ENCODE data around the gene PLXNA4.

PLXNA4 gene

GRCh38 chr7:132249256-132249971, 326.9 kb downstream of the PLXNA4 start:
- no peak for DNase-seq (ENCODE audit: low read depth in 2 of 2, low spot score in 1 of 2)

GRCh38 chr7:132248841-132249240, 327.4 kb downstream of the PLXNA4 start:
- DNase-seq (ENCODE audit: low read depth in 2 of 2, low spot score in 1 of 2): no peak

GRCh38 chr7:132247995-132248618, 328.2 kb downstream of the PLXNA4 start:
- DNase-seq (ENCODE audit: low read depth in 2 of 2, low spot score in 1 of 2): no peak

- no peak for DNase-seq (ENCODE audit: low read depth in 2 of 2, low spot score in 1 of 2)
These were observed 329.7 kb downstream of the PLXNA4 start for GRCh38 chr7:132246591-132246990.

- DNase-seq (ENCODE audit: low read depth in 2 of 2, low spot score in 1 of 2): no peak
These were observed 330.7 kb downstream of the PLXNA4 start for GRCh38 chr7:132245539-132245938.

- no peak for DNase-seq (ENCODE audit: low read depth in 2 of 2, low spot score in 1 of 2)
These were observed 331.3 kb downstream of the PLXNA4 start for GRCh38 chr7:132244903-132245480.

- DNase-seq (ENCODE audit: low read depth in 2 of 2, low spot score in 1 of 2): no peak
These were observed 332.8 kb downstream of the PLXNA4 start for GRCh38 chr7:132243463-132243862.

GRCh38 chr7:132243051-132243450, 333.2 kb downstream of the PLXNA4 start:
- DNase-seq (ENCODE audit: low read depth in 2 of 2, low spot score in 1 of 2): no peak

GRCh38 chr7:132242192-132242812, 334.0 kb downstream of the PLXNA4 start:
- DNase-seq (ENCODE audit: low read depth in 2 of 2, low spot score in 1 of 2): no peak

- DNase-seq (ENCODE audit: low read depth in 2 of 2, low spot score in 1 of 2): no peak
These were observed 335.3 kb downstream of the PLXNA4 start for GRCh38 chr7:132240821-132241422.

GRCh38 chr7:132240262-132240661, 336.0 kb downstream of the PLXNA4 start:
- DNase-seq (ENCODE audit: low read depth in 2 of 2, low spot score in 1 of 2): no peak

GRCh38 chr7:132239422-132239994, 336.8 kb downstream of the PLXNA4 start:
- DNase-seq (ENCODE audit: low read depth in 2 of 2, low spot score in 1 of 2): no peak

GRCh38 chr7:132234711-132235110, 341.6 kb downstream of the PLXNA4 start:
- no peak for DNase-seq (ENCODE audit: low read depth in 2 of 2, low spot score in 1 of 2)

GRCh38 chr7:132232406-132232805, 343.9 kb downstream of the PLXNA4 start:
- no peak for DNase-seq (ENCODE audit: low read depth in 2 of 2, low spot score in 1 of 2)

GRCh38 chr7:132230462-132230861, 345.8 kb downstream of the PLXNA4 start:
- DNase-seq (ENCODE audit: low read depth in 2 of 2, low spot score in 1 of 2): no peak

- DNase-seq (ENCODE audit: low read depth in 2 of 2, low spot score in 1 of 2): no peak
These were observed 348.0 kb downstream of the PLXNA4 start for GRCh38 chr7:132228240-132228639.

GRCh38 chr7:132226957-132227290, 349.3 kb downstream of the PLXNA4 start:
- DNase-seq (ENCODE audit: low read depth in 2 of 2, low spot score in 1 of 2): no peak

GRCh38 chr7:132226046-132226956, 350.0 kb downstream of the PLXNA4 start:
- DNase-seq (ENCODE audit: low read depth in 2 of 2, low spot score in 1 of 2): no peak

GRCh38 chr7:132225216-132226030, 350.8 kb downstream of the PLXNA4 start:
- no peak for DNase-seq (ENCODE audit: low read depth in 2 of 2, low spot score in 1 of 2)

- DNase-seq (ENCODE audit: low read depth in 2 of 2, low spot score in 1 of 2): no peak
These were observed 354.9 kb downstream of the PLXNA4 start for GRCh38 chr7:132221356-132221755.

Measured in stimulated activated CD8-positive, alpha-beta memory T cell treated with anti-CD3 and anti-CD28 coated beads, Interleukin-4, amount 100 ng/mL, for 1 hour (primary cell).